Activated CD8-positive, alpha-beta memory T cell treated with anti-CD3 and anti-CD28 coated beads, Interleukin-2, amount 50 U/mL, for 1 hour (primary cell): ENCODE measurements around the gene PPM1H.
A peak's percentile ranks its signal among the peaks of the same experiment; 100 is the strongest.

Experiments
- DNase-seq: peaks from one replicate; pipeline ENCODE4 v3.0.0-alpha.2; 2020; ENCODE audit errors: extremely low read depth

The PPM1H gene

GRCh38 chr12:62604373-62604772 lies 330.6 kb downstream of the PPM1H start:
- DNase-seq, result no peak

- no peak for DNase-seq
Measured at GRCh38 chr12:62603811-62604098, 331.2 kb downstream of the PPM1H start.

GRCh38 chr12:62603061-62603810 lies 331.7 kb downstream of the PPM1H start:
- DNase-seq, result peak; percentile 53

GRCh38 chr12:62602255-62603060 lies 332.5 kb downstream of the PPM1H start:
- peak; percentile 75 for DNase-seq

GRCh38 chr12:62601765-62602164 lies 333.2 kb downstream of the PPM1H start:
- DNase-seq, result no peak

GRCh38 chr12:62599854-62600437 lies 335.0 kb downstream of the PPM1H start:
- DNase-seq, result no peak

GRCh38 chr12:62598846-62599245 lies 336.1 kb downstream of the PPM1H start:
- no peak for DNase-seq

- DNase-seq, result no peak
Measured at GRCh38 chr12:62597253-62597652, 337.7 kb downstream of the PPM1H start.
